SH-SY5Y (cell line): ENCODE data around the gene MACC1.

Experiments used
- GATA2 ChIP-seq: IDR thresholded peaks from 2 replicates; pipeline ENCODE4 v1.6.1; 2011; ENCODE audit warnings: mild to moderate bottlenecking, low read depth, low read length
- GATA3 ChIP-seq: IDR thresholded peaks from 2 replicates; pipeline ENCODE4 v1.6.1; 2011; ENCODE audit warnings: low read depth, mild to moderate bottlenecking, low read length, moderate library complexity

GRCh38 chr7:20232848-20233247, 15.7 kb upstream of the MACC1 start:
- no peak for TF ChIP-seq GATA3
- no peak for TF ChIP-seq GATA2
